ENCODE data around the gene PLXNA4.

GRCh38 chr7:132140341-132140740 is 435.9 kb downstream of the PLXNA4 start:
- TF ChIP-seq CTCF (conservative IDR thresholded peaks at IDR 0.05) (no peak), EZH2 (IDR thresholded peaks at IDR 0.05; ENCODE audit: low read depth) (no peak)

Measured in PC-9 (cell line).